GM12892 (cell line): Measurements from ENCODE around the gene CDKAL1.

Source experiments
- POLR2A ChIP-seq: IDR thresholded peaks from 2 replicates; pipeline ENCODE4 v1.6.1; 2011; ENCODE audit warnings: low read depth, low read length, control low read depth
- POLR2AphosphoS5 ChIP-seq: IDR thresholded peaks from 2 replicates; pipeline ENCODE4 v1.6.1; 2011; ENCODE audit warnings: low read depth, low read length, control low read depth
- TAF1 ChIP-seq: IDR thresholded peaks from 2 replicates; pipeline ENCODE4 v1.6.1; 2011; ENCODE audit warnings: low read depth, mild to moderate bottlenecking, control low read depth, low read length, borderline replicate concordance

DNA sequence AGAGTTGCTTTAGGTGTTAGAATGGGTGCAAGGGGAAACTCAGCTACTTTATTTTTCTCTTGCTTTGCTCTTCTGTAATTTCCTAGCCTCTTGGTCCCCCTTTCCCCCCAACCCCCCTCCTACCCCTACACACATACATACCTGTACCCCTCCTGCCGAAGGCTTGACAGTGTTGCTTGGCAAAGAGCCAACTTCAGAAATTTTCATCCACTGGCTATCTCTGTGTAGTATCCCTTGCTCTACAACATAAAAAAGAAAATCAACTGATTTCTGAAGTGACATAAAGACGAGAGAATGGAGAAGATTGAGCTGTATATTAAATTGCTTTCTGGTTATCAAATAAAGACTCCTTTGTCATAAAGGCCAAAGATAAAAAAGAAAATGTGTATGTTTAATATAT is 561.2 kb downstream of the CDKAL1 start:
- no peak for TF ChIP-seq POLR2AphosphoS5
- no peak for TF ChIP-seq POLR2A
- TF ChIP-seq TAF1 = no peak
